ENCODE results near the gene HAT1.

- no peak for TF ChIP-seq CTCF (IDR thresholded peaks at IDR 0.05 in 8 of 11, conservative IDR thresholded peaks at IDR 0.05 in 3 of 11)
- no peak for TF ChIP-seq POLR2A (IDR thresholded peaks at IDR 0.05)
- TF ChIP-seq POLR2AphosphoS5 (IDR thresholded peaks at IDR 0.05), result no peak
Observed at GRCh38 chr2:171957061-171957460, 34.8 kb downstream of the HAT1 start.
